Skeletal muscle satellite cell (primary cell): ENCODE data around the gene SLC27A6.
A peak's percentile ranks its signal among the peaks of the same experiment; 100 is the strongest.

Source experiments
- H3K27me3 ChIP-seq: 2 replicates; pipeline ENCODE4 v1.7.0; 2013; ENCODE audit warnings: low read length; ENCODE audit not compliant: control insufficient read depth, insufficient read depth
- H3K36me3 ChIP-seq: 2 replicates; pipeline ENCODE4 v1.7.0; 2013; ENCODE audit warnings: mild to moderate bottlenecking, control low read depth, low read length; ENCODE audit not compliant: insufficient read depth
- H3K4me1 ChIP-seq: 2 replicates; pipeline ENCODE4 v1.7.0; 2013; ENCODE audit warnings: low read length; ENCODE audit not compliant: control insufficient read depth, insufficient read depth
- H3K4me2 ChIP-seq: 2 replicates; pipeline ENCODE4 v1.7.0; 2013; ENCODE audit warnings: mild to moderate bottlenecking, low read length
- H3K4me3 ChIP-seq: 2 replicates; pipeline ENCODE4 v1.7.0; 2013; ENCODE audit warnings: low read length
- H3K9ac ChIP-seq: 2 replicates; pipeline ENCODE4 v1.7.0; 2013; ENCODE audit warnings: mild to moderate bottlenecking, low read depth, low read length, moderate library complexity
- H3K9me3 ChIP-seq: replicated peaks from 2 replicates; pipeline ENCODE4 v1.7.0; 2013; ENCODE audit warnings: mild to moderate bottlenecking, control low read depth, low read length

SLC27A6 gene

GRCh38 chr5:128956164-128956563 is 9.1 kb upstream of the SLC27A6 start:
- H3K9me3 ChIP-seq: no peaks in the 10 kb centered on the region
- no peaks in the 10 kb centered on the region for H3K27me3 ChIP-seq
- H3K9ac ChIP-seq: no peak overlapping the region
- no peaks in the 10 kb centered on the region for H3K4me1 ChIP-seq
- H3K4me3 ChIP-seq: no peak overlapping the region
- H3K36me3 ChIP-seq: no peaks in the 10 kb centered on the region
- H3K4me2 ChIP-seq: no peak overlapping the region

DNA sequence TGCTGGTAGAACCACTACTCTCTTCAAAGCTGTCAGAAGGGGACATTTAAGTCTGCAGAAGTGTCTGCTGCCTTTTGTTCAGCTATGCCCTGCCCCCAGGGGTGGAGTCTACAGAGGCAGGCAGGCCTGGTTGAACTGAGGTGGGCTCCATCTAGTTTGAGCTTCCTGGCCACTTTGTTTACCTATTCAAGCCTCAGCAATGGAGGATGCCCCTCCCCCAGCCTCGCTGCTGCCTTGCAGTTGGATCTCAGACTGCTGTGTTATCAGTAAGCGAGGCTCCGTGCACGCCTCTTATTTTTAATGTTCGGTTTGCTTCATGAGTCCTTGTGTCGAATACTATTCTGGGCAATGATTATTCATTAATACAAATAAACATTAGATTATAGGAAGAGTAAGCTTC is 3.1 kb upstream of the SLC27A6 start:
- peaks cover 8% of the 10 kb centered on the region for H3K4me1 ChIP-seq
- no peak overlapping the region for H3K4me3 ChIP-seq
- no peak overlapping the region for H3K9ac ChIP-seq
- H3K9me3 ChIP-seq: no peaks in the 10 kb centered on the region
- H3K27me3 ChIP-seq: peaks cover 19% of the 10 kb centered on the region
- no peak overlapping the region for H3K4me2 ChIP-seq
- H3K36me3 ChIP-seq: no peaks in the 10 kb centered on the region

DNA sequence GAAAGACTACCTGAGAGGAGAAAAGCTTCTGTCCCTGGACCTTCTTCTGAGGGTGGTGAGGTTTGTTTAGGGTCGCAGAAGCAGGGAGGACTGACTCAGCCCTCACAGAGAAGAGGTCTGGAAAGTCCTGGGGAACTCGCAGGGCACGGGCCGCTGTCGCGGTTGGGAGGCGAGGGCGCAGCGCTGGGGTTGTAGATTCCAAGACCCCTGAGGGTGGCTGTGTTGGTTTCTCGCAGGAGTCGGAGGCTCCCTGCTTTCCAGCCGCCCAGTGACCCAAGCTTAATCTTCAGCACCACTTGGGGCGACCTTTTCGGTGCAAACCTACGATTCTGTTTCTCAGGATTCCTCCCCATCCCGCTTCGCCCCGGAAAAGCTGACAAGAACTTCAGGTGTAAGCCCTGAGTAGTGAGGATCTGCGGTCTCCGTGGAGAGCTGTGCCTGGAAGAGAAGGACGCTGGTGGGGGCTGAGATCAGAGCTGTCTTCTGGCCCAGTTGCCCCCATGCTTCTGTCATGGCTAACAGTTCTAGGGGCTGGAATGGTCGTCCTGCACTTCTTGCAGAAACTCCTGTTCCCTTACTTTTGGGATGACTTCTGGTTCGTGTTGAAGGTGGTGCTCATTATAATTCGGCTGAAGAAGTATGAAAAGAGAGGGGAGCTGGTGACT is 482 bp downstream of the SLC27A6 start:
- peaks cover 21% of the 10 kb centered on the region for H3K27me3 ChIP-seq
- no peak overlapping the region for H3K9ac ChIP-seq
- H3K4me3 ChIP-seq: peak overlapping the region; percentile 73
- no peaks in the 10 kb centered on the region for H3K9me3 ChIP-seq
- H3K4me1 ChIP-seq: peaks cover 8% of the 10 kb centered on the region
- H3K36me3 ChIP-seq: no peaks in the 10 kb centered on the region
- peak overlapping the region; percentile 86 for H3K4me2 ChIP-seq

DNA sequence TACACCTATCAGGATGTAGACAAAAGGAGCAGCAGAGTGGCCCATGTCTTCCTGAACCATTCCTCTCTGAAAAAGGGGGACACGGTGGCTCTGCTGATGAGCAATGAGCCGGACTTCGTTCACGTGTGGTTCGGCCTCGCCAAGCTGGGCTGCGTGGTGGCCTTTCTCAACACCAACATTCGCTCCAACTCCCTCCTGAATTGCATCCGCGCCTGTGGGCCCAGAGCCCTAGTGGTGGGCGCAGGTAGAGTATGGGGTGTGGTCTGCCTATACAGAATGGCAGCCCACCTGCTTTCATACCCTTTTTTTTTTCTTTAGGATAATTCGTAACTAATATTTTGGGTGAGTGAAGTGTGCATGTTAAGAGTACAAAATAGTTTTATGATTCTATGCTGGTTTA is 1.1 kb downstream of the SLC27A6 start:
- peaks cover 21% of the 10 kb centered on the region for H3K27me3 ChIP-seq
- H3K4me1 ChIP-seq: peaks cover 8% of the 10 kb centered on the region
- H3K36me3 ChIP-seq: no peaks in the 10 kb centered on the region
- no peaks in the 10 kb centered on the region for H3K9me3 ChIP-seq
- H3K4me3 ChIP-seq: no peak overlapping the region
- no peak overlapping the region for H3K4me2 ChIP-seq
- H3K9ac ChIP-seq: no peak overlapping the region

- Histone ChIP-seq H3K9me3 (no peaks in the 10 kb centered on the region), H3K27me3 (peaks cover 21% of the 10 kb centered on the region), H3K4me3 (no peak overlapping the region), H3K9ac (no peak overlapping the region), H3K4me1 (peaks cover 8% of the 10 kb centered on the region), H3K36me3 (no peaks in the 10 kb centered on the region), H3K4me2 (no peak overlapping the region)
Observed at GRCh38 chr5:128966846-128967245, 1.6 kb downstream of the SLC27A6 start.

DNA sequence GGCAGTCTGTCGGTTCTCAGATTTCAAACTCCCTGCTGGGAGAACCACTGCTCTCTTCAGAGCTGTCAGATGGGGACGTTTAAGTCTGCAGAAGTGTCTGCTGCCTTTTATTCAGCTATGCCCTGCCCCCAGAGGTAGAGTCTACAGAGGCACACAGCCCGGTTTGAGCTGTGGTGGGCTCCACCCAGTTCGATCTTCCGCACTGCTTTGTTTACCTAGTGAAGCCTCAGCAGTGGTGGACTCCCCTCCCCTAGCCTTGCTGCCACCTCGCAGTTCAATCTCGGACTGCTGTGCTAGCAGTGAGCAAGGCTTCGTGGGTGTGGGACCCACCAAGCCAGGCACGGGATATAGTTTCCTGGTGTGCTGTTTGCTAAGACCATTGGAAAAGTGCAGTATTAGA is 8.0 kb downstream of the SLC27A6 start:
- Histone ChIP-seq H3K9me3 (no peaks in the 10 kb centered on the region), H3K9ac (no peak overlapping the region), H3K36me3 (no peaks in the 10 kb centered on the region), H3K4me2 (no peak overlapping the region), H3K4me1 (no peaks in the 10 kb centered on the region), H3K4me3 (no peak overlapping the region), H3K27me3 (no peaks in the 10 kb centered on the region)

DNA sequence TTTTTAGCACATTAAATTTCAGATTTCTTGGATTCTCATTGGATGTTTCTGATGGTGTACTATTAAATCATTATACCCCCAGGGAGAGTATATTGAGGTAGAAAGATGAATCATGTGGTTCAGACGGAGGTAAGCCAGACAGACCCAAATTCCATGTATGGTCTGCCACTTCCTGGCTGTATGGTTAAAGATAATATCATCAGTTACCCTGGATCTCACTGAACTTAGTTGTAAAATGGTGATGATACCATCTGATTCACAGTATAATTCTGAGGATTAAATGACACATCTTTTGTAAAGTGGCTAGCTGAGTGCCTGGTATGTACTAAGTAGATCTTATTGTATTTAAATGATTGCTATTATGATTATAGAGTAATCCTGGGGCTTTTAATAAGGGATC is 9.3 kb downstream of the SLC27A6 start:
- Histone ChIP-seq H3K27me3 (no peaks in the 10 kb centered on the region), H3K4me3 (no peak overlapping the region), H3K4me2 (no peak overlapping the region), H3K36me3 (no peaks in the 10 kb centered on the region), H3K9me3 (no peaks in the 10 kb centered on the region), H3K9ac (no peak overlapping the region), H3K4me1 (no peaks in the 10 kb centered on the region)

- no peaks in the 10 kb centered on the region for H3K36me3 ChIP-seq
- no peak overlapping the region for H3K4me3 ChIP-seq
- H3K9ac ChIP-seq: no peak overlapping the region
- H3K27me3 ChIP-seq: no peaks in the 10 kb centered on the region
- H3K4me2 ChIP-seq: no peak overlapping the region
- no peaks in the 10 kb centered on the region for H3K9me3 ChIP-seq
- H3K4me1 ChIP-seq: no peaks in the 10 kb centered on the region
Observed at GRCh38 chr5:128979761-128980160, 14.5 kb downstream of the SLC27A6 start.

DNA sequence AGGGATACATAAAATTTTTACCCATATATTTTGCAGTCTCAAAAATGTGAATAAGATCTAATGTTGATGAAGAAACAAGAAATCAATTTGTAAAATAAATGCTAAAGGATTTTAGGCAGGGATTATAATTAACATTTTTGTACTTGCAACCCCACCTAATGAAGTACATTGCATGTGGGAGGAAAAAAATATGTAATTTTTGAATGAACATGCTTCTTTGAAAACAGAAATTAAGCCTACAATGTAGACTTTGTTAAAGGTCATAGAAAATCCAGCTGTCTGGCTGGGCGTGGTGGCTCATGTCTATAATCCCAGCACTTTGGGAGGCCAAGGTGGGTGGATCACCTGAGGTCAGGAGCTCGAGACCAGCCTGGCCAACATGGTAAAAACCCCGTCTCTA is 15.6 kb downstream of the SLC27A6 start:
- Histone ChIP-seq H3K27me3 (no peaks in the 10 kb centered on the region), H3K36me3 (no peaks in the 10 kb centered on the region), H3K9ac (no peak overlapping the region), H3K4me2 (no peak overlapping the region), H3K4me3 (no peak overlapping the region), H3K9me3 (no peaks in the 10 kb centered on the region), H3K4me1 (no peaks in the 10 kb centered on the region)

GRCh38 chr5:128984480-128984879 is 19.2 kb downstream of the SLC27A6 start:
- Histone ChIP-seq H3K4me2 (no peak overlapping the region), H3K9me3 (no peaks in the 10 kb centered on the region), H3K36me3 (no peaks in the 10 kb centered on the region), H3K9ac (no peak overlapping the region), H3K4me3 (no peak overlapping the region), H3K27me3 (no peaks in the 10 kb centered on the region), H3K4me1 (no peaks in the 10 kb centered on the region)

- Histone ChIP-seq H3K9ac (no peak overlapping the region), H3K4me2 (no peak overlapping the region), H3K27me3 (no peaks in the 10 kb centered on the region), H3K9me3 (no peaks in the 10 kb centered on the region), H3K4me3 (no peak overlapping the region), H3K4me1 (no peaks in the 10 kb centered on the region), H3K36me3 (no peaks in the 10 kb centered on the region)
Observed at GRCh38 chr5:128988476-128988875, 23.2 kb downstream of the SLC27A6 start.

DNA sequence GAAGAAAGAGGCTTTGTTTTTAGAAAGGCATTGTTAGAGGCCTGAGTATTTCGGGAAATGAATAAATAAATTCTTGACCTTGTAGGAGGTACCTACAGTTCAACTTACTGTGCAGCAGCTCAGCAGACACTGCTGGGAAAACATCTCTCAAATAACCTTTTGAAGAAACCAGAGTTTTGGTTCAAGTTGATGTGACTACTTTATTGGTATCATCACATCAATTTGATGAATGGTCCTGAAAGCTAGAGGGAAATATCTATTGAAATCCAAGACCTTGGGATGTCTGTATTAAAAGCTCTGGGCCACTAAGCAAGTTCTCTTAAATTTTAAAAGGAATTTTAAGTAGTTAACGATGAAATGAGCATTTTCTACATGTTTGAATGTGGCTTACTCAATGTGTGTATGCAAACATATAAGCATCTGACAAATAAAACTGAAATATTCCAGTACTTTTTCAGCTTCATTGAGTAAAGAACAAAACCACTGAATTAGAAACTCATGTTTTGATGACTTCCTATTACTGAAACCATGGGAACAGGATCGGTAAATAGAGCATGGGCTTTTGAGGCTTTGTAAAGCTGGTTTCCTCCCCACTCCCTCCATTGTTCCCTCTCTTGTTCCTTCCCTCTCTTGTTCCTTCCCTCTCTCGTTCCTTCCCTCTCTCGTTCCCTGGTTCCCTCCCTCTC is 36.7 kb downstream of the SLC27A6 start:
- Histone ChIP-seq H3K4me1 (no peaks in the 10 kb centered on the region), H3K9ac (no peak overlapping the region), H3K4me2 (no peak overlapping the region), H3K4me3 (no peak overlapping the region), H3K9me3 (no peaks in the 10 kb centered on the region), H3K36me3 (no peaks in the 10 kb centered on the region), H3K27me3 (no peaks in the 10 kb centered on the region)
